Naive thymus-derived CD8-positive, alpha-beta T cell (primary cell): ENCODE measurements around the gene FAM107B. TPM values are rescaled to one million over a fixed set of nuclear protein-coding genes. Genes with fewer than 3 reads are reported as not detected.

Experiments used
- ATAC-seq, 2 donors: fragments of 150-1000 bp; cut with Tn5 transposase in 1 of 2; sonication (Bioruptor Pico), chemical (Tn5 transposase) in 1 of 2; 1 replicate in 1 of 2; 2 replicates in 1 of 2; pipeline ENCODE4 v1.10.0; 2021; ENCODE audit warnings: mild to moderate bottlenecking in 2 of 2, moderate library complexity in 2 of 2
- POLR2A ChIA-PET: fragments of 350-600 bp; sonication (Branson Sonifier 250); formaldehyde crosslinking; loops from one replicate; lab custom pipeline; 2021; ENCODE audit warnings: antibody characterized with exemption; lab: Charles Lee
- DNase-seq, 10 donors: peaks; one replicate each; pipeline versions ENCODE4 v3.0.0 to v3.0.0-alpha.2; 2020 to 2022
- H3K27ac Mint-ChIP-seq, 10 donors: one replicate each; pipeline ENCODE4 v1.8.0; 2020 to 2022; ENCODE audit warnings: mild to moderate bottlenecking in 10 of 10, mixed read lengths in 10 of 10, moderate library complexity in 4 of 10, inconsistent platforms in 1 of 10
- H3K27me3 Mint-ChIP-seq, 5 donors: one replicate each; pipeline ENCODE4 v1.8.0; 2021 to 2022; ENCODE audit warnings: mixed read lengths in 5 of 5
- H3K36me3 Mint-ChIP-seq, 3 donors: one replicate each; pipeline ENCODE4 v1.8.0; 2020 to 2022; ENCODE audit warnings: mixed read lengths in 3 of 3, mild to moderate bottlenecking in 2 of 3, inconsistent platforms in 1 of 3
- H3K4me1 Mint-ChIP-seq, 4 donors: one replicate each; pipeline ENCODE4 v1.8.0; 2021 to 2022; ENCODE audit warnings: mixed read lengths in 4 of 4
- H3K4me3 Mint-ChIP-seq, 10 donors: one replicate each; pipeline ENCODE4 v1.8.0; 2020 to 2022; ENCODE audit warnings: mild to moderate bottlenecking in 10 of 10, mixed read lengths in 10 of 10, moderate library complexity in 6 of 10, inconsistent platforms in 1 of 10
- H3K9me3 Mint-ChIP-seq, 9 donors: one replicate each; pipeline ENCODE4 v1.8.0; 2020 to 2022; ENCODE audit warnings: mixed read lengths in 9 of 9, mild to moderate bottlenecking in 3 of 9, inconsistent platforms in 1 of 9, moderate library complexity in 1 of 9
- polyA plus RNA-seq, 3 donors: library from polyadenylated mRNA; unstranded; fragments of 300-500 nt; fragmentation: Illumina TruSeq; gene quantifications; one replicate each; pipeline ENCODE4 v1.2.3, GENCODE V29; 2021
- total RNA-seq, 8 experiments: library from RNA in 2 of 8; stranded (reverse) in 2 of 8; gene quantifications; one replicate each; pipeline ENCODE4 v1.2.3 and lab custom pipeline; 2021 to 2026

The FAM107B gene
- total and polyA plus RNA-seq, 5 experiments from 2014 or later, result 250 to 319 (median 260) TPM

GRCh38 chr10:14773551-14774213, 1.0 kb downstream of the FAM107B start:
- H3K4me1 Mint-ChIP-seq, result peaks cover 3 to 14% (median 9%) of the 10 kb centered on the region in 4 donors
- no peak for DNase-seq
- POLR2A ChIA-PET, result no interaction called here
- H3K27me3 Mint-ChIP-seq, result peaks cover 0 to 6% (median 0%) of the 10 kb centered on the region in 5 donors
- H3K27ac Mint-ChIP-seq, result peak overlapping the region in 1 of 10 donors; percentile 37
- no peaks in the 10 kb centered on the region for H3K36me3 Mint-ChIP-seq
- no peak overlapping the region for H3K4me3 Mint-ChIP-seq
- no peak for ATAC-seq
- no peaks in the 10 kb centered on the region for H3K9me3 Mint-ChIP-seq

- peak overlapping the region in 2 of 10 donors; percentile 49 to 61 for H3K27ac Mint-ChIP-seq
- H3K4me3 Mint-ChIP-seq, result no peak overlapping the region
- DNase-seq, result no peak
- POLR2A ChIA-PET, result no interaction called here
- H3K4me1 Mint-ChIP-seq, result peaks cover 3 to 8% (median 7%) of the 10 kb centered on the region in 4 donors
- no peaks in the 10 kb centered on the region for H3K36me3 Mint-ChIP-seq
- no peaks in the 10 kb centered on the region for H3K9me3 Mint-ChIP-seq
- ATAC-seq, result no peak
- peaks cover 0 to 5% (median 0%) of the 10 kb centered on the region in 5 donors for H3K27me3 Mint-ChIP-seq
Observed at GRCh38 chr10:14772399-14772798, 2.3 kb downstream of the FAM107B start.

DNA sequence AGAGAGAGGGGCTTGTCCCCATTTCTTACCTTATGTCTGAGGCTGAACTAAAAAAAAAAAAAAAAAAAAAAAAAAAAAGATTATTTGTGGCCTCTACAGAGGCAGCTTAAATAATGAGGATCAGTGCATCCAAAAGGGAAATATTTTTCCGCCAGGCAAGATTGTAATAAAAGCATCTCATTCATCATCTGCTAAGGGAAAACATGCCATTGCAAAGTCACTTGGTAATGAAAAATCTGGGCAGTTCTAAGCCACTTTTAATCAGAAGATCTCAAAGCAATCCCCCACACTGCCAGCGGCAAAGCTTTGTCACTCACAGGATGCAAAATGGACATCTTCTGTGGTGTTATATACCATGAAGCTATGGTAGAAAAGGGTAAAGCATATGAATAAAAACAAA, 3.8 kb downstream of the FAM107B start:
- DNase-seq (no peak), ATAC-seq (no peak)
- Mint-ChIP-seq H3K36me3 (no peaks in the 10 kb centered on the region), H3K27ac (no peak overlapping the region), H3K9me3 (no peaks in the 10 kb centered on the region), H3K27me3 (peaks cover 0 to 1% (median 0%) of the 10 kb centered on the region in 5 donors), H3K4me1 (peaks cover 3 to 11% (median 7%) of the 10 kb centered on the region in 4 donors), H3K4me3 (no peak overlapping the region)
- POLR2A ChIA-PET, result interaction anchor here (0.7 kb wide), 1 partner anchor 182 kb away, joined by 5 read pairs; no protein-coding TSS in a partner anchor

DNA sequence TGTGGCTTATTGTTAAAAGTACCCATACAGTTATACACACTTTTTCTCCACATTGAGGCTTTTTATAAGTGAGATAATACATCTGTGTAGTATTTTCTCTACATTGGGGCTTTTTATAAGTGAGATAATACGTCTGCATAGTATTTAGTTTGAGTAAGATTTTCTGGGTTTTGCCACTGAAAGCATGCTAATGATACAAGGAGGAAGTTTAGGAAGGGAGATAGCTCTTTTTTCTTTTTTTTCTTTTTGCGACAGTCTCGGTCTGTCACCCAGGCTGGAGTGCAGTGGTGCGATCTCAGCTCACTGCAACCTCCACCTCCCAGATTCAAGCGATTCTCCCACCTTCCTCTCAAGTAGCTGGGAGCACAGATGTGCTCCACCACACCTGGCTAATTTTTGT, 13.3 kb downstream of the FAM107B start:
- Mint-ChIP-seq H3K4me1 (peaks cover 0 to 21% (median 2%) of the 10 kb centered on the region in 4 donors), H3K27me3 (no peaks in the 10 kb centered on the region), H3K36me3 (no peaks in the 10 kb centered on the region), H3K9me3 (no peaks in the 10 kb centered on the region), H3K4me3 (no peak overlapping the region), H3K27ac (no peak overlapping the region)
- DNase-seq (no peak), ATAC-seq (no peak)
- POLR2A ChIA-PET, result interaction anchor here (1.2 kb wide), 1 partner anchor 10 kb away, joined by 4 read pairs; no protein-coding TSS in a partner anchor

DNA sequence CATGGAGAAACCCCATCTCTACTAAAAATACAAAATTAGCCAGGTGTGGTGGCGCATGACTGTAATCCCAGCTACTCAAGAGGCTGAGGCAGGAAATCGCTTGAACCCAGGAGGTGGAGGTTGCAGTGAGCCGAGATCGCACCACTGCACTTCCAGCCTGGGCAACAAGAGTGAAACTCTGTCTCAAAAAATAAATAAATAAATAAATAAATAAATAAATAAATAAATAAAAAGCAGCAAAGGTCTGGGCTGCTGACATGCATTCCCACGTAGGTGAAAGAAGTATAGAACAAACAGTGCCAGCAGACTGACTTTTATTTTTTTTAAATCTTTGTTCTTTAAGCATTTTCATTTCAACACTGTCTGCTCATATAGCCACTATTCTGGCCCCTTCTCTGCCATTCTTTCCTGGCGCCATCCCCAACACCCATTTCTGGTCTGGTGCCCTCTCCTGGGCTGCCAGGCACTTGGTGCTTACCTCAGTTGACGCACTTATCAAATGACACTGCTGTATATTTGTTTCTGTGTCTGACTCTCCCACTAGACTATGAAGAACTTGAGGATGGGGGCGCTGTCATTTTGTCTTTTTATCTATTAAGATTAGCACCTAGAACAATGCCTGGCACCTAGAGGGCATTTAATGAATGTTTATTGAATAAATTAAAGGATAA, 15.6 kb downstream of the FAM107B start:
- POLR2A ChIA-PET, result no interaction called here
- Mint-ChIP-seq H3K4me1 (peaks cover 0 to 21% (median 1%) of the 10 kb centered on the region in 4 donors), H3K36me3 (no peaks in the 10 kb centered on the region), H3K9me3 (no peaks in the 10 kb centered on the region), H3K27ac (no peak overlapping the region), H3K27me3 (no peaks in the 10 kb centered on the region), H3K4me3 (no peak overlapping the region)
- DNase-seq (peak in 2 of 10 donors; percentile 5 to 11), ATAC-seq (peak in 1 of 2 donors; percentile 50)

DNA sequence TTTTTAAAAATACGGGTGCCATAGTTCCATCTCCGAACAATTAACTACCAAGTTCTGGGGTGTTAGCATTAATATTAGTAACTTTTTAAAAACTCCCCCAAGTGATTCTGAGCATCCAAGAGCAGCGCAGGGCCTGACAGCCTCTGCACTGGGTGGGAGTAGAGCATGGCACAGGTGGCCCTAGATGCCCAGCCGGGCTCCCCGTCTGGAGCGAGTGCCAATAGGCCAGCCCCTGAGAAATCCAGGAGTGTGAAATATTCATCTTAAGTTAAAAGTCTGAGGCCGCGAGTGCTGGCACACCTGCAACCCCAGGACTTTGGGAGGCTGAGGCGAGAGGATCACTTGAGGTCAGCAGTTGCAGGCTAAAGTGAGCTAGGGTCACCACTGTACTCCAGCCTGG, 16.2 kb downstream of the FAM107B start:
- ATAC-seq (no peak), DNase-seq (no peak)
- H3K36me3 Mint-ChIP-seq, result no peaks in the 10 kb centered on the region
- H3K4me3 Mint-ChIP-seq, result no peak overlapping the region
- no peaks in the 10 kb centered on the region for H3K27me3 Mint-ChIP-seq
- POLR2A ChIA-PET, result no interaction called here
- H3K27ac Mint-ChIP-seq, result no peak overlapping the region
- H3K4me1 Mint-ChIP-seq, result peaks cover 0 to 21% (median 1%) of the 10 kb centered on the region in 4 donors
- H3K9me3 Mint-ChIP-seq, result no peaks in the 10 kb centered on the region

DNA sequence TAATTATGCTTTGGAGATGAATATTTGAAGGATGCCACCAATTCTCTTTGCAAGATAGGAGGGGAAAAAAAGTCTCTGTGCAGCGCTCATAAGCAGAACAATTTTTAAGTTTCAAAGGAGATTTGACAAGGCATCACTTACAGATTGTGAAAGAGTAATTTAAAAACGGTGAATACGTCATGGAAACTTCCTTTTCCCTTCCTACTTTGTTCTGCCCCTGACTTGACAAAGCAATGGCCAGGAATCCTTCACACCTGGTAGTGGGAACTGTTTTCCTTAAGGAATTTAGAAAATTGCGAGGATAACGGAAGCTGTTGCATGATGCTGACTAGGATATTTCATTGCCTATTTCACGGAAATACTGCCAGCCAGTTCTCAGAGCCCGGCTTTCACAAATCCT, 16.7 kb downstream of the FAM107B start:
- Mint-ChIP-seq H3K27me3 (no peaks in the 10 kb centered on the region), H3K27ac (peak overlapping the region in 1 of 10 donors; percentile 48), H3K9me3 (no peaks in the 10 kb centered on the region), H3K36me3 (no peaks in the 10 kb centered on the region), H3K4me1 (peaks cover 0 to 23% (median 1%) of the 10 kb centered on the region in 4 donors), H3K4me3 (no peak overlapping the region)
- DNase-seq (no peak), ATAC-seq (no peak)
- POLR2A ChIA-PET, result no interaction called here

GRCh38 chr10:14757394-14757793, 17.3 kb downstream of the FAM107B start:
- no peak for DNase-seq
- H3K4me3 Mint-ChIP-seq, result peak overlapping the region in 1 of 10 donors; percentile 0
- H3K36me3 Mint-ChIP-seq, result no peaks in the 10 kb centered on the region
- peak overlapping the region in 1 of 10 donors; percentile 48 for H3K27ac Mint-ChIP-seq
- POLR2A ChIA-PET, result no interaction called here
- no peak for ATAC-seq
- H3K9me3 Mint-ChIP-seq, result no peaks in the 10 kb centered on the region
- peaks cover 0 to 25% (median 1%) of the 10 kb centered on the region in 4 donors for H3K4me1 Mint-ChIP-seq
- H3K27me3 Mint-ChIP-seq, result no peaks in the 10 kb centered on the region

- no peaks in the 10 kb centered on the region for H3K9me3 Mint-ChIP-seq
- peaks cover 0 to 2% (median 0%) of the 10 kb centered on the region in 5 donors for H3K27me3 Mint-ChIP-seq
- H3K4me3 Mint-ChIP-seq, result no peak overlapping the region
- H3K4me1 Mint-ChIP-seq, result peaks cover 0 to 51% (median 4%) of the 10 kb centered on the region in 4 donors
- no peak for DNase-seq
- peak overlapping the region in 2 of 10 donors; percentile 3 to 14 for H3K27ac Mint-ChIP-seq
- POLR2A ChIA-PET, result no interaction called here
- ATAC-seq, result no peak
- no peaks in the 10 kb centered on the region for H3K36me3 Mint-ChIP-seq
Observed at GRCh38 chr10:14753441-14753840, 21.3 kb downstream of the FAM107B start.

DNA sequence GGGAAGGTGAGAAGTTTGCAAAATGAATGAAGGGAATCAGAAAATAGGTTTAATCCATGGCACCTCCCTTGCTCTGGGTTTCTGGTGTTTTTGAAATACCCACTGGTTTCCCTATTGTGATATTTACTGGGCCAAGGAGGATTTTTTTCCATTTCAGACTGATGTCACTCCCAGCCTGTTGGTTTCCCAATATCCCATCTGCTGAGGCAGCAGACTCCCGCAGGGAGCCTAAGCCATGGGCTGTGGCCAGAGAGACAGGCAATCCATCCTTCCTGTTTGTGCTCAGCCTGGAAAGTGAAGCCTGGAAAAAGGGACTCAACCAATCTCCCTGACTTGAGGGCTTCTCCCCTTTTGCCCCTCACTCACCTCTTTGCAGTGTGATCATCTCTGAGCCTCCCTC, 22.8 kb downstream of the FAM107B start:
- POLR2A ChIA-PET, result no interaction called here
- ATAC-seq (no peak), DNase-seq (no peak)
- H3K4me3 Mint-ChIP-seq, result no peak overlapping the region
- H3K4me1 Mint-ChIP-seq, result peaks cover 0 to 48% (median 3%) of the 10 kb centered on the region in 4 donors
- peaks cover 0 to 5% (median 0%) of the 10 kb centered on the region in 9 donors for H3K9me3 Mint-ChIP-seq
- H3K27ac Mint-ChIP-seq, result peak overlapping the region in 2 of 10 donors; percentile 73 to 78
- peaks cover 0 to 1% (median 0%) of the 10 kb centered on the region in 3 donors for H3K36me3 Mint-ChIP-seq
- peaks cover 0 to 2% (median 0%) of the 10 kb centered on the region in 5 donors for H3K27me3 Mint-ChIP-seq

DNA sequence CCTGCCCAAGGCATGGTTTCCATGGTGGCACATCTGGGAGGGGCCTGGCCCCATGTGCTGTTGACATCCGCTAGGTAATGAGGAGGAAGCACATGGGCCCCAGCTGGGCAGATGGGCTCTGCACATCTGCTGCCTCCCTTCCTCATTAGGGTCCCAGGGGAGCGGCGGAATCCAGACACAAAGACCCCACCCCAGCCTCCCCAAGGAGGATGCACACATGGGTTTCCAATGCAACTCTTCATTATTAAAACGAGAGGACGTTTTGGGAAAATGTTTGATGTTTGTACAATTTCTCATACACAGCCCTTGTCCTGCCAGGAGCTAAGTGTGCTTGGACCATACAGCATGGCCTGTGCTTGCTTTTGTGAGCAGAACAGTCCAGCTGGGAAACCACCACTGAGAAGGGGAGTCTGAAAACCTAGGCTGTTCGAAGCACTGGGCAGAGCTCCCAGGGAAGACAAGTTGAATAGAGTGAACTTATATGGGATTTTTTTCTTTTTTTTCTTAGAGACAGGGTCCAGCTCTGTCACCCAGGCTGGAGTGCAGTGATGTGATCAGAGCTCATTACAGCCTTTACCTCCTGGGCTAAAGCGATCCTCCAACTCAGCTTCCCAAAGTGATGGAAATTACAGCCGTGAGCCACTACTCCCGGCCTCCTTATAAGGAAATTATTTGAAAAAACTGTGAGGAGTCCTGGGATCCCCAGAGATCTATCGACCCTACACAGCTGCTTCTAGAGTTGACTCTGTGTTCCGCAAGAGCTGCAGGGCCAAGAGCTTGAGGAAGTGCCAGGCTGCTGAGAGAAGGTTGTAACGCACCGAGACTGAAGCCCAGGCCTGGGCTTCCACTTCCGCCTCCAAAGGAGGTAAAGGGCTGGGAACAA, 23.4 kb downstream of the FAM107B start:
- POLR2A ChIA-PET, result interaction anchor here (0.6 to 1.4 kb wide), 2 partner anchors 10 to 11 kb away, joined by 4 to 6 read pairs; no protein-coding TSS in a partner anchor
- H3K4me1 Mint-ChIP-seq, result peaks cover 0 to 46% (median 3%) of the 10 kb centered on the region in 4 donors
- peaks cover 0 to 3% (median 0%) of the 10 kb centered on the region in 3 donors for H3K36me3 Mint-ChIP-seq
- peak overlapping the region in 1 of 10 donors; percentile 28 for H3K4me3 Mint-ChIP-seq
- DNase-seq (peak in 1 of 10 donors; percentile 21), ATAC-seq (no peak)
- H3K9me3 Mint-ChIP-seq, result peaks cover 0 to 11% (median 0%) of the 10 kb centered on the region in 9 donors
- peaks cover 0 to 2% (median 0%) of the 10 kb centered on the region in 5 donors for H3K27me3 Mint-ChIP-seq
- peak overlapping the region in 3 of 10 donors; percentile 43 to 78 (median 73) for H3K27ac Mint-ChIP-seq
